ENCODE measurements around the gene FSD1.

Gene FSD1

DNA sequence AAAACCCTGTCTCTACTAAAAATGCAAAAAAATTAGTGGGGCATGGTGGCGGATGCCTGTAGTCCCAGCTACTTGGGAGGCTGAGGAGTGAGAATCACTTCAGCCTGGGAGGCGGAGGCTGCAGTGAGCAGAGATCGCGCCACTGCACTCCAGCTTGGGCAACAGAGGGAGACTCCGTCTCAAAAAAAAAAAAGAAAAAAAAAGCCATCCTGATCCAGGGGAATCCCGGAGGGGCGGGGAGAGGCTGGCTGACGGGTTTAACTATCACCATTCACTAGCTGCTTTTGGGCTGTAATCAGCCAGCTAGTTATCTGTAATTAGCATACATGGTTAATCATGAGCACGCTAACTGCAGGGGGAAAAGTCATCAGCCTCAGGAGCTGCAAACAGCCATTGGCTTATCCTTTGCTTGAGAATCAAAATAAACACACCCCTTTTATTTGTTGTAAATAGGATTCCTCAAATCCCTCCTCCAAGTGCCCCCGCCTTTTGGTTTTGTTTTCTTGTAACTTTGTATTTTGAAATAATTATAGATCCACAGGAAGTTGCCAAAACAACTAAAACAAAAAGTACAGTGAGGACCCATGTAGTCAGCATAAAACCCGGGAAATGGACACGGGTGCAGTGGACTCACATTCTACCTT lies 9.6 kb downstream of the FSD1 start:
- DNase-seq: no peak

DNA sequence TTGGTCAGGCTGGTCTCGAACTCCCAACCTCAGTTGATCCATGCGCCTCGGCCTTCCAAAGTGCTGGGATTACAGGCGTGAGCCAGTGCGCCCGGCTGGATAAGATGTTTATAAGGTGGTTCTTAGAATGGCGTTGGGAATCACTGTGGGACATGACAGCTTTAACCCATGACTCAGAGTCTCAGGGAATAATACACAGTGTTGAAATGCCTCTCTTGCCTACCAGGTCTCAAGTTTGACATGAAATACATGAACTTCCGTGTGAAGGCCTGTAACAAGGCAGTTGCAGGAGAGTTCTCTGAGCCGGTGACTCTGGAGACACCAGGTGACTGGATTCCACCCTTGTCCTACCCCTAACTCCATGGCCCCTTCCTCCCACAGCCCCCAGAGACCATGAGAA lies 12.6 kb downstream of the FSD1 start:
- no peak for DNase-seq

DNA sequence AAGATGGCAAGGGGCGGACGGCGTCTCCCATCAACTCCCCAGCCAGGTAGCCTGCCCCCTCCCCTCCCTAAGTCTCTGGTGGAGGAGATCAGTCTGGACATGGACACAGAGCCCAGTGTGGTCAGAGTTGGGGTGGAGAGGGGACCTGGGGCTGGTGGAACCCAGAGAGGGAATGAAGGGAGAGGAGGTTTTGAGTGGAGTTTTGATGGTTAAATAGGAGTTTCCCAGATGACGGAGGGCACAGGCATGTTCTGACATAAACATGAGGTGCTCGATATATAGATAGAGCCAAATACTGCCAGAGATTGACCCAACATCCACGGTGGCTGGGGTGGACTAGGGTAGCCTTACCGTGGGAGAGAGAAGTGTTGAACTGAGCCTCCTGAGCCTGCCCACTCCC lies 14.1 kb downstream of the FSD1 start:
- no peak for DNase-seq

GRCh38 chr19:4319067-4319718 lies 14.8 kb downstream of the FSD1 start:
- DNase-seq: no peak

DNA sequence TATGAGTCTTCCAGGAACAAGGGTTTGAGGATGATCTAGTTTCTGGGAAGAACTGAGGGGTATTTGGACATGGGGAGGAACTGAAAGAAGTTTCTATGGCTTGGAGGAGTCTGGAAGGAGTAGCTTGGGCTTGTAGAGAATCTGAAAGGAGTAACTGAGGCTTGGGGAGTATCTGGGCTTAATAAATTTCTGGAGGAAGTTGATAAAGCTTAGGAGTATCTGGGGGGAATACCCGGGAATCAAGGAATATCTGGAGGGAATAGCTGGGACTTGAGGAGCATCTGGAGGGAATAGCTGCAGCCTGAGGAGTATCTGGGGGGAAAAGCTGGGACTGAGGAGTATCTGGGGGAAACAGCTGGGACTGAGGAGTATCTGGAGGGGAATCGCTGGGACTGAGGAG lies 16.0 kb downstream of the FSD1 start:
- no peak for DNase-seq

GRCh38 chr19:4322942-4323665 lies 18.7 kb downstream of the FSD1 start:
- DNase-seq: no peak

- DNase-seq: no peak
Measured at GRCh38 chr19:4323692-4324091, 19.3 kb downstream of the FSD1 start.

DNA sequence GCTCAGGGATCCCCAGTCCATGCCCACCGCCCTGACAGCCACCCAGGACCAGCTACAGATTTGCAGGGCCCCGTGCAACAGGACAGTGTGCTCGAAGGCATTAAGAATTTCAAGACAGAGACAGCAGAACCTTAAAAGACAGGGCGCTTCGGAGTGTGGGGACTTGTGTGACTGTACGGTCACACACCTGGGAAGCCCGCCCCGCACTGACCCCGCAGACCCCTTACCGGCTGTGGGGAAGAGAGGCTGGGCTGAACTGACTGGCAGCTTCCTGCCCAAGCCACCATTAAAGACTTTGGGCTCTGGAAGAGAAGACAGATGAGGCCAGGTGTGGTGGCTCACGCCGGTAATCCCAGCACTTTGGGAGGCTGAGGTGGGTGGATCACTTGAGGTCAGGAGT lies 19.8 kb downstream of the FSD1 start:
- no peak for DNase-seq

GRCh38 chr19:4326215-4326836 lies 21.9 kb downstream of the FSD1 start:
- DNase-seq: no peak

GRCh38 chr19:4326837-4327251 lies 22.4 kb downstream of the FSD1 start:
- DNase-seq: no peak

DNA sequence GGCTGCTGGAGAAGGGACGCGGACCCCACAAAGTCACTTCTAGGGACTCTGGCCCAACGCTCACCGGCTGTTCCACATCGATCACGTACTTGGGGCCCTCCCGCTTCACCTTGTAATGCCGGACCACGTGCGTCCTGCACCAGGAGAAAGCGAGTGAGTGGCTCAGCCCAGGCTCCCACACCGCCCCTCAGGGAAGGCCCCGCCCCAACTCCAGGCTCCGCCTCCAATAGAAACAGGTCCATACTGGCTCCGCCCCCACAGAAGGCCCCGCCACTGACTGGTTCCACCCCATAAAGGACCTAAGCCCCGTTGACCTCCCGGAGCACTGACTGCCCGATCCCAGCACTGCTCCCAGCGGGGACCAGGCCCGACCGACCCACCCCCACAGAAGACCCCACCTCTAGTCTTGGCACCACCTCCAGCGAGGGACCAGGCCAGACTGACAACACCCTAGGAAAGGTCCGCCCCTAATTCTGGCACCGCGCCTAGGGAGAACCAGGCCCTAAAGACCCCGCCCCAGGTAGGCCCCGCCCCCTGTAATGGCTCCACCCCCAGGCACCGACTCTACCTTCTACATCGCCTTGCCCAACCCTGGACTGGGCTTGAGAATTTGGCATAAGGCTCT lies 23.0 kb downstream of the FSD1 start:
- DNase-seq: peak in 33 of 51 donors; percentile 4 to 74 (median 44)

- DNase-seq: peak in 1 of 51 donors; percentile 50
Measured at GRCh38 chr19:4327877-4328242, 23.5 kb downstream of the FSD1 start.

DNA sequence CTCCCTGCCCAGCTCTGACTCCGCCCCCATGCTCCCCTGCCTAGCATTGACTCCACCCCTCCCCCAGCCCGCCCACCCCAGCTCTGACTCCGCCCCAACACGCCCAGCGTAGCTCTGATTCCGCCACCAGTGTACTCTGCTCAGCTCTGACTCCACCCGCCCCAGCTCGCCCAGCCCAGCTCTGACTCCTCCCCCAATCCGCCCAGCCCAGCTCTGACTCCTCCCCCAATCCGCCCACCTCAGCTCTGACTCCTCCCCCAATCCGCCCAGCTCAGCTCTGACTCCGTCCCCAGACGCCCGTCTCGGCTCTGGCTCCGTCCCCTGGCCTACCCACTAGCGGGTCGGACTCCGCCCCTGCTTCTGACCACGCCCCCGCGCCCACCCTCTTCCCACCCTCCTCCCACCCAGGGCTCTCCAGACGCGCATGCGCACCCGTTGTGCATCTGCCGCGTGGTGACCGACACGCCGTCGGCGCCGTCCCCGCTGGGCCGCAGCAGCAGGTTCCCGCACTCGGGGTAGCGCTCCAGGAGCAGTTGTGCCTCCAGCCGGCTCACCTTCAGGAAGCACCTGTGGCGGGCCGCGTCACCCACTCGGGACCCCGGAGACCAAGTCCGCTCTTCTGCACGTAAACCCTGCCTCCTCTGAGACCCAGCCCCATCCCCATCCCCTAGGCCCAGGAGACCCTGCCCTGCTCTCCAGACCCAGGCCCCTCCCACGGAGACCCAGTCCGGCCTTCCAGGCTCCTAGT lies 24.0 kb downstream of the FSD1 start:
- DNase-seq: peak; percentile 72 to 99 (median 93)

- peak in 1 of 51 donors; percentile 5 for DNase-seq
Measured at GRCh38 chr19:4328991-4329681, 24.7 kb downstream of the FSD1 start.

DNA sequence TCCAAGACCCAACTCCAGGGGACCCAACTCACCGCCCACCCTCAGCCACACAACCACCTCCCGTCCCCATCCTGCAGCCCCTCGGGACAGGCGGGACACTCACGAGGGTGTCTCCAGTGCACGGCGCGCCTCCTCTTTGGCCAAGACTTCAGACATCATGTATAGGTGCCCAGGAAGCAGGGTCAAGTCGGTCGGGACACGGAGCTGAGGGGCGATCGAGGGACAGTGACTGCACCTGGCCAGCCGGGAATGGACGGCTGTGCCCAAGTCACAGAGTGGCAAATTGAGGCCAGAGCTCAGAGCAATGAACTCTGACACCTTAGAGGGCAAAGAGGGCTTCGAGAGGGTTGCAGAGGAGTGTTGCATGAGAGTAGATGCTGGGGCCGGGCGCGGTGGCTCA lies 25.5 kb downstream of the FSD1 start:
- no peak for DNase-seq

DNA sequence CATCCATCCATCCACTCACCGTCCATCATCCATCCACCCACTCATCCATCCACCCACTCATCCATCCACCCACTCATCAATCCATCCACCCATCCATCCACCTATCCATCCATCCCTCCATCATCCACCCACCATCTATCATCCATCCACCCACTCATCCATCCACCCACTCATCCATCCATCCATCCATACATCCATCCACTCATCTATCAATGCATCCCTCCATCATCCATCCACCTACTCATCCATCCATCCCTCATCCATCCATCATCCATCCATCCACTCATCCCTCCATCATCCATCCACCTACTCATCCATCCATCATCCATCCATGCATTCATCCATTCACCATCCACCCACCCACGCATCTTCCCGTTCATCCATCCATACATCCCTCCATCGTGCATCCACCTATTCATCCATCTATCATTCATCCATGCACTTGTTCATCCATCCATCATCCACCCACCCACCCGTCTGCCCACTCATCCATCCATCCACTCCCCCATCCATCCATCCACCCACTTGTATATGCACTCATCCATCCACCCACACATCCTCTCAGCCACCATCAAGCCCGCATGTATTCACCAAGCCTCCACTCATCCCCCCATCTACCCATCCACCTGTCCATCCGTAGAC lies 30.7 kb downstream of the FSD1 start:
- DNase-seq: no peak

- peak in 1 of 51 donors; percentile 14 for DNase-seq
Measured at GRCh38 chr19:4337906-4338440, 33.6 kb downstream of the FSD1 start.

GRCh38 chr19:4338441-4339355 lies 34.3 kb downstream of the FSD1 start, which contains the start of gene STAP2:
Gene STAP2 (minus strand): TSS chr19:4338827. CDS start chr19:4338753, 74 bp downstream.
- no peak for DNase-seq

DNA sequence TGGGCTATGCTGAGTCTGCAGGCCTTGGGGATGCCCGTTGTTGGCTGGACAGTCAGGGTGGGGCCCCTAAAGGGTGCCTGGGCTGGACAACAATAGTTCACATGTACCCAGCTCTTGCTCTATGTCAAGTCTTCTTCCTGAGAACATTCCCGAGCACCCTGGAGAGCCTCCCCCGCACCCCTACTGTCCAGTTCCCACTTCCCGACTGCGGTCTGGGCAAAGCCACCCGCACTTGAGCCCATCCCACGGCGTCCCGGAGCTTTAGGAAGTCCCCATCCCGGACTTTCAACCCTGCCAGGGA lies 37.9 kb downstream of the FSD1 start:
- peak in 2 of 51 donors; percentile 56 to 94 for DNase-seq

All from hypothalamus (tissue), 51 donors.